ENCODE data around the gene POC1A. TPM values are rescaled to one million over a fixed set of nuclear protein-coding genes. Genes with fewer than 3 reads are reported as not detected.

POC1A gene
- total RNA-seq, 1 experiment from 2014 or later: 29.0 TPM

DNA sequence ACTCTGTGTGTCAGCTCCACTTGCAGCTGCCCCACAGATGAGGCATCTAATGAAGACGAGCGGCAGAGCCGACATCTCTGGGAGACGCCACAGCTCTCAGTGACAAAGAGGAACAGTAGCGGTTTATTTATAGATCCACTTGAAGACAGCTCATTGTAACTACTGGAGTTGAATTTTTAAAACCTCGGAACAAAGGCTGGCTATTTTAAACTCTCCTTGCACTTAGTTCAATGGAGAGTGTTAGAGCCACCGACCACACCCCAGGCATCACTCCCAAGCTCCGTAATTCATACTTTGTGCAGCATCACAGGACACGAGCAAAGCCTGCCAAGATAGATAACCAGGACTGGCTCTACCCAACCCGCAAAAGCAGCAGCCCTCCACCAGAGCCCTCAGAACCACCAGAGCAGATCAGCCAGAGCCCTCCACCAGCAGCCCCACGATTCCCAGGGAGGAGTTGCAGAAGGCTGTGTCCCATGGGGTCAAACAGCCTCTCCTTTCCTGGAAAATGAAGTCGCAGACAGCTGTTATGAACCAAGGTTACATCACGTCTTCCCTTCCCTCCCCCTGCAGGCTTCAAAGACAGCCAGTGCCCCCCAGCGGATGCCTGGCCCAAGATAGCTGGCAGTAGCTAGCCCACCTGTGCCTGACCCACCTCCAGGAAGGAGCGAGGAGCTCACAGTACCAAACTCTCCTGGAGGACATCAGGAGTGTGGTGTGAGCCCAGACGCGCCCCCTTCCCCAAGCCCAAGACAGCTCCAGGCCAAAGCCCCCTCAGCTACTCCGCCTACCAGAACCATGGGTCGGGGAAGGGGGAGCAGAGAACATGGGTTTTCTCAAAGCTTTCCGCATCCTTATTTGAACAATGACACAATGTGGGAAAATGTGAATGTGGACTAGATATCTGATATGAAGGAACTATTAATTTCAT lies 45.7 kb downstream of the POC1A start:
- Histone ChIP-seq H3K18ac (ENCODE audit: insufficient read length, low read depth, low read length) (no peak overlapping the region), H3K23me2 (ENCODE audit: insufficient read length, low read depth, low read length, poor library complexity, severe bottlenecking) (no peaks in the 10 kb centered on the region), H4K8ac (replicated peaks; ENCODE audit: insufficient read length, low read depth, low read length) (no peak overlapping the region), H2BK12ac (ENCODE audit: insufficient read length, low read depth, low read length) (no peak overlapping the region), H4K5ac (ENCODE audit: insufficient read length, low read depth, low read length) (no peak overlapping the region), H3K79me2 (ENCODE audit: insufficient read depth, low read length) (no peaks in the 10 kb centered on the region), H3T11ph (ENCODE audit: low read length) (no peak overlapping the region), H2AK5ac (ENCODE audit: insufficient read length, low read length) (no peak overlapping the region), H3K23ac (ENCODE audit: insufficient read length, low read depth, low read length) (no peak overlapping the region), H3K4me2 (ENCODE audit: insufficient read depth, insufficient read length, low read length) (no peak overlapping the region), H3K9me3 (ENCODE audit: control insufficient read depth, low read depth, low read length) (no peaks in the 10 kb centered on the region), H2AFZ (ENCODE audit: low read length) (no peak overlapping the region), H3K14ac (ENCODE audit: insufficient read depth, low read length) (no peak overlapping the region; the same call in 1 of the 2 replicates), H2BK15ac (ENCODE audit: low read depth, low read length) (no peak overlapping the region), H2BK20ac (ENCODE audit: low read depth, low read length, poor library complexity, severe bottlenecking) (no peak overlapping the region), H3K56ac (ENCODE audit: insufficient read length, low read depth, low read length) (no peak overlapping the region), H3K27ac (ENCODE audit: insufficient read length, low read depth, low read length) (no peak overlapping the region), H4K91ac (ENCODE audit: insufficient read length, low read depth, low read length) (no peak overlapping the region), H4K20me1 (ENCODE audit: control insufficient read depth, insufficient read depth, insufficient read length) (no peaks in the 10 kb centered on the region), H3K27me3 (ENCODE audit: insufficient read depth, low read length) (no peaks in the 10 kb centered on the region), H3K79me1 (ENCODE audit: insufficient read depth, low read depth, low read length, poor library complexity, severe bottlenecking) (no peaks in the 10 kb centered on the region), H2BK5ac (ENCODE audit: insufficient read length, low read length) (no peak overlapping the region), H3K4ac (ENCODE audit: low read depth, low read length) (no peak overlapping the region), H2BK120ac (ENCODE audit: low read depth, low read length, poor library complexity, severe bottlenecking) (no peak overlapping the region), H3K9ac (ENCODE audit: extremely low read depth, insufficient read length, low read length) (no peak overlapping the region), H3K4me1 (ENCODE audit: insufficient read depth, low read length) (no peaks in the 10 kb centered on the region)
- 0 out of 4 replicates have a peak, but pooled peaks cover 0 to 2% of the 10 kb centered on the region in 2 experiments for H3K4me1 Mint-ChIP-seq
- no peaks in the 10 kb centered on the region for H3K27me3 Mint-ChIP-seq (ENCODE audit: low read depth)
- DNase-seq: peak; percentile 60
- H3K36me3 Mint-ChIP-seq (ENCODE audit: insufficient read depth in 1 of 3, low read depth in 3 of 3): peaks cover 15 to 47% (median 40%) of the 10 kb centered on the region in 3 experiments
- peak overlapping the region in 1 of 3 experiments; percentile 32; a peak in 1 of 7 replicates for H3K27ac Mint-ChIP-seq
- WGBS (ENCODE audit: extremely low coverage, insufficient read length, low lambda C conversion rate): no CpG with 5 or more reads among the region's 20 CpGs
- no peak overlapping the region for H3K4me3 Mint-ChIP-seq
- no peak for TF ChIP-seq CTCF (conservative IDR thresholded peaks at IDR 0.05)
- H3K9me3 Mint-ChIP-seq: no peaks in the 10 kb centered on the region

Data from H9 (cell line).